ENCODE measurements around the gene LRGUK. TPM values are rescaled to one million over a fixed set of nuclear protein-coding genes. Genes with fewer than 3 reads are reported as not detected.

The LRGUK gene
- total RNA-seq, 1 experiment from 2014 or later: 1.9 TPM

DNA sequence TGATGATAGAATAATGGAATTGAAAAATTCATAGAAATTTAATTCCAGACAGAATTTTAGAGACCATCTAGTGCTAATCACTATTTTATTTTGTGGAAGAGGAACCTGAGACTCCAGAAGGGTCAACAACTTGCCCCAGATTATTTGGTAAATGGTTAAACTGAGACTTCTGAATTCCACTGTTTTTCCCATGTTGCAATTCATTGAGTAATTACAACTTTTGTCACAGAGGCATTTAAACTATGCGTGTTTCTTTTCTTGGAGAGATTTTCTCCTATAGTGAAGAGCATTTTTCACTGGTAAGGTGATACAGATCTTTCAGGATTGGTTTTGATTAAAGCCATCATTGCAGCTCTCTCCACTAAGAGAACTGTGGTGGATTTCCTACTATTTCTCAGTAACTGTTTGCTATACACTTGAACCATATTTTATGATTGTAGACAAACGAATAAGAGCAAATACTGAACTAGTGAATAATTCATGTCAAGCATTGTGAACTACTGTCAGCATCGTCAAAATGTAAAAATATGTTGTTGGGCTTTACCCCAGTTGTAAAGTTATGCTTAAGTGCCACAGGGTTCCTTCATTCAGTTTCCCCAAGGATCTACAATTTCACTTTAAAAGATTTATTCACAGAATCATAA lies 26.5 kb downstream of the LRGUK start (continued):
- TF ChIP-seq, protein P1, sequence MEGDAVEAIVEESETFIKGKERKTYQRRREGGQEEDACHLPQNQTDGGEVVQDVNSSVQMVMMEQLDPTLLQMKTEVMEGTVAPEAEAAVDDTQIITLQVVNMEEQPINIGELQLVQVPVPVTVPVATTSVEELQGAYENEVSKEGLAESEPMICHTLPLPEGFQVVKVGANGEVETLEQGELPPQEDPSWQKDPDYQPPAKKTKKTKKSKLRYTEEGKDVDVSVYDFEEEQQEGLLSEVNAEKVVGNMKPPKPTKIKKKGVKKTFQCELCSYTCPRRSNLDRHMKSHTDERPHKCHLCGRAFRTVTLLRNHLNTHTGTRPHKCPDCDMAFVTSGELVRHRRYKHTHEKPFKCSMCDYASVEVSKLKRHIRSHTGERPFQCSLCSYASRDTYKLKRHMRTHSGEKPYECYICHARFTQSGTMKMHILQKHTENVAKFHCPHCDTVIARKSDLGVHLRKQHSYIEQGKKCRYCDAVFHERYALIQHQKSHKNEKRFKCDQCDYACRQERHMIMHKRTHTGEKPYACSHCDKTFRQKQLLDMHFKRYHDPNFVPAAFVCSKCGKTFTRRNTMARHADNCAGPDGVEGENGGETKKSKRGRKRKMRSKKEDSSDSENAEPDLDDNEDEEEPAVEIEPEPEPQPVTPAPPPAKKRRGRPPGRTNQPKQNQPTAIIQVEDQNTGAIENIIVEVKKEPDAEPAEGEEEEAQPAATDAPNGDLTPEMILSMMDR (IDR thresholded peaks at IDR 0.05): no peak
- TF ChIP-seq ZNF317 (CRISPR knock-in tag; IDR thresholded peaks at IDR 0.05; ENCODE audit: borderline replicate concordance, low read depth) (no peak), ZNF138 (CRISPR knock-in tag; conservative IDR thresholded peaks at IDR 0.05) (no peak), PRRX2 (CRISPR knock-in tag; IDR thresholded peaks at IDR 0.05) (no peak), ATF3 (CRISPR knock-in tag; conservative IDR thresholded peaks at IDR 0.05) (no peak), ATF1 (CRISPR knock-in tag; IDR thresholded peaks at IDR 0.05) (no peak), ESRRA (CRISPR knock-in tag; IDR thresholded peaks at IDR 0.05; ENCODE audit: borderline replicate concordance) (no peak), ATF6 (CRISPR knock-in tag; IDR thresholded peaks at IDR 0.05) (no peak)
- TF ChIP-seq, protein P2, sequence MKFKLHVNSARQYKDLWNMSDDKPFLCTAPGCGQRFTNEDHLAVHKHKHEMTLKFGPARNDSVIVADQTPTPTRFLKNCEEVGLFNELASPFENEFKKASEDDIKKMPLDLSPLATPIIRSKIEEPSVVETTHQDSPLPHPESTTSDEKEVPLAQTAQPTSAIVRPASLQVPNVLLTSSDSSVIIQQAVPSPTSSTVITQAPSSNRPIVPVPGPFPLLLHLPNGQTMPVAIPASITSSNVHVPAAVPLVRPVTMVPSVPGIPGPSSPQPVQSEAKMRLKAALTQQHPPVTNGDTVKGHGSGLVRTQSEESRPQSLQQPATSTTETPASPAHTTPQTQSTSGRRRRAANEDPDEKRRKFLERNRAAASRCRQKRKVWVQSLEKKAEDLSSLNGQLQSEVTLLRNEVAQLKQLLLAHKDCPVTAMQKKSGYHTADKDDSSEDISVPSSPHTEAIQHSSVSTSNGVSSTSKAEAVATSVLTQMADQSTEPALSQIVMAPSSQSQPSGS (CRISPR knock-in tag; IDR thresholded peaks at IDR 0.05; ENCODE audit: borderline replicate concordance, low read depth): no peak
- TF ChIP-seq, protein P3, sequence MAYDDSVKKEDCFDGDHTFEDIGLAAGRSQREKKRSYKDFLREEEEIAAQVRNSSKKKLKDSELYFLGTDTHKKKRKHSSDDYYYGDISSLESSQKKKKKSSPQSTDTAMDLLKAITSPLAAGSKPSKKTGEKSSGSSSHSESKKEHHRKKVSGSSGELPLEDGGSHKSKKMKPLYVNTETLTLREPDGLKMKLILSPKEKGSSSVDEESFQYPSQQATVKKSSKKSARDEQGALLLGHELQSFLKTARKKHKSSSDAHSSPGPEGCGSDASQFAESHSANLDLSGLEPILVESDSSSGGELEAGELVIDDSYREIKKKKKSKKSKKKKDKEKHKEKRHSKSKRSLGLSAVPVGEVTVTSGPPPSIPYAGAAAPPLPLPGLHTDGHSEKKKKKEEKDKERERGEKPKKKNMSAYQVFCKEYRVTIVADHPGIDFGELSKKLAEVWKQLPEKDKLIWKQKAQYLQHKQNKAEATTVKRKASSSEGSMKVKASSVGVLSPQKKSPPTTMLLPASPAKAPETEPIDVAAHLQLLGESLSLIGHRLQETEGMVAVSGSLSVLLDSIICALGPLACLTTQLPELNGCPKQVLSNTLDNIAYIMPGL (CRISPR knock-in tag; IDR thresholded peaks at IDR 0.05): no peak

DNA sequence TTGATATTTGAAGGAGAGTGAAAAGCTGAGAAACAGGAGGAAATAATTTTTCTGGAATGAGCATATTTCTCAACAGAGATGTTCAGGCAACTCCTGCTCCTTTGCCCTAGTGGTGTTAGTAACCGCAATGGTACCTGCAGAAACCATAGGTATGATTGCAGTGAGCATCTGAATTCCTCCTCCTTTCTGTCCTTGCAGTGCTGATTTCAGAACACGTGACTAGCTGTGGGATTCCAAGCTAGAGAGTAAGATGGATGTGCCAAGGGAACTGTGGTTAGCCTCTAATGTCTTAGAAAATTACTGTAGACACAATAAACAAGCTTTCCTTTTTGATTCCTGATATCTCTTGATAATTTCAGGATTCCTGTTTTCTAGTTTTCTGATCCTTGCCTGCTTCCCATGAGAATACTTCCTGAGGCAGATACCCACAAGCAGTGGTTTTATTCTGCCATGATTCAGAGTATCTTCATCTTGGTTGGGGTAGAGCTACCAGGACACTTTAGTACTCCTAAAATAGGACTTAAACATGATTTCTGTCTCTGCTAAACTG lies 27.5 kb downstream of the LRGUK start:
- POLR2A ChIA-PET: no interaction called here
- Mint-ChIP-seq H3K27me3 (ENCODE audit: low read depth) (no peaks in the 10 kb centered on the region), H3K36me3 (peaks cover under 1% of the 10 kb centered on the region; the same call in 1 of the 2 replicates), H3K27ac (peak overlapping the region; percentile 36), H3K4me1 (peaks cover 34% of the 10 kb centered on the region), H3K4me3 (no peak overlapping the region), H3K9me3 (no peaks in the 10 kb centered on the region; the same call in 1 of the 2 replicates)
- ATAC-seq (no peak; the same call in 1 of the 2 replicates), DNase-seq (ENCODE audit: low spot score) (no peak)
- TF ChIP-seq, protein P4, sequence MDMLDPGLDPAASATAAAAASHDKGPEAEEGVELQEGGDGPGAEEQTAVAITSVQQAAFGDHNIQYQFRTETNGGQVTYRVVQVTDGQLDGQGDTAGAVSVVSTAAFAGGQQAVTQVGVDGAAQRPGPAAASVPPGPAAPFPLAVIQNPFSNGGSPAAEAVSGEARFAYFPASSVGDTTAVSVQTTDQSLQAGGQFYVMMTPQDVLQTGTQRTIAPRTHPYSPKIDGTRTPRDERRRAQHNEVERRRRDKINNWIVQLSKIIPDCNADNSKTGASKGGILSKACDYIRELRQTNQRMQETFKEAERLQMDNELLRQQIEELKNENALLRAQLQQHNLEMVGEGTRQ (CRISPR knock-in tag; IDR thresholded peaks at IDR 0.05): peak; percentile 31; the same call in 1 of the 2 replicates
- TF ChIP-seq ZNF263 (CRISPR knock-in tag; IDR thresholded peaks at IDR 0.05; ENCODE audit: low read depth): no peak
- TF ChIP-seq, protein P5, sequence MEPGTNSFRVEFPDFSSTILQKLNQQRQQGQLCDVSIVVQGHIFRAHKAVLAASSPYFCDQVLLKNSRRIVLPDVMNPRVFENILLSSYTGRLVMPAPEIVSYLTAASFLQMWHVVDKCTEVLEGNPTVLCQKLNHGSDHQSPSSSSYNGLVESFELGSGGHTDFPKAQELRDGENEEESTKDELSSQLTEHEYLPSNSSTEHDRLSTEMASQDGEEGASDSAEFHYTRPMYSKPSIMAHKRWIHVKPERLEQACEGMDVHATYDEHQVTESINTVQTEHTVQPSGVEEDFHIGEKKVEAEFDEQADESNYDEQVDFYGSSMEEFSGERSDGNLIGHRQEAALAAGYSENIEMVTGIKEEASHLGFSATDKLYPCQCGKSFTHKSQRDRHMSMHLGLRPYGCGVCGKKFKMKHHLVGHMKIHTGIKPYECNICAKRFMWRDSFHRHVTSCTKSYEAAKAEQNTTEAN (CRISPR knock-in tag; IDR thresholded peaks at IDR 0.05): no peak
- CTCF ChIA-PET: interaction anchor here (1.4 to 1.9 kb wide), 2 partner anchors 13 to 266 kb away, joined by 3 to 13 read pairs; no protein-coding TSS in a partner anchor
